DMS 273 treated with DMSO at 0.1 percent for 48 hours (cell line): ENCODE measurements around the gene IPO13.

Experiments used
- DNase-seq: peaks from one replicate; lab custom pipeline; 2025; lab: John Stamatoyannopoulos, UW

IPO13 gene

GRCh38 chr1:43930168-43930948, 16.4 kb upstream of the IPO13 start:
- DNase-seq = no peak

- no peak for DNase-seq
Measured at GRCh38 chr1:43930949-43931275, 15.8 kb upstream of the IPO13 start.

GRCh38 chr1:43931711-43932660, 14.8 kb upstream of the IPO13 start:
- DNase-seq = no peak

- DNase-seq = no peak
Measured at GRCh38 chr1:43932786-43933385, 13.9 kb upstream of the IPO13 start.

GRCh38 chr1:43933386-43934100, 13.2 kb upstream of the IPO13 start, which contains the start of gene ARTN:
Gene ARTN (plus strand): TSS chr1:43933801. CDS start chr1:43935657, 1,856 bp downstream.
- no peak for DNase-seq

- no peak for DNase-seq
Measured at GRCh38 chr1:43934101-43934985, 12.4 kb upstream of the IPO13 start.

- DNase-seq = no peak
Measured at GRCh38 chr1:43934986-43935324, 11.8 kb upstream of the IPO13 start.

GRCh38 chr1:43935711-43936427, 10.9 kb upstream of the IPO13 start:
- no peak for DNase-seq

- DNase-seq = no peak
Measured at GRCh38 chr1:43936431-43937151, 10.2 kb upstream of the IPO13 start.

- DNase-seq = no peak
Measured at GRCh38 chr1:43937179-43937865, 9.4 kb upstream of the IPO13 start.

- DNase-seq = no peak
Measured at GRCh38 chr1:43938383-43938782, 8.4 kb upstream of the IPO13 start.

- DNase-seq = no peak
Measured at GRCh38 chr1:43938892-43939587, 7.7 kb upstream of the IPO13 start.

GRCh38 chr1:43942411-43942810, 4.3 kb upstream of the IPO13 start:
- no peak for DNase-seq

- no peak for DNase-seq
Measured at GRCh38 chr1:43944860-43945259, 1.9 kb upstream of the IPO13 start.

GRCh38 chr1:43945674-43946235, 995 bp upstream of the IPO13 start:
- no peak for DNase-seq

- DNase-seq = no peak
Measured at GRCh38 chr1:43947061-43947873, 517 bp downstream of the IPO13 start.

- DNase-seq = no peak
Measured at GRCh38 chr1:43947874-43948437, 1.2 kb downstream of the IPO13 start.
